ENCODE results near the gene PDCD6IP. TPM values are rescaled to one million over a fixed set of nuclear protein-coding genes. Genes with fewer than 3 reads are reported as not detected.

Gene PDCD6IP
- total and polyA plus RNA-seq, 2 experiments from 2014 or later: 60.5 to 103 TPM

GRCh38 chr3:33883538-33883950, 85.1 kb downstream of the PDCD6IP start:
- Histone ChIP-seq H3K4me3 (no peak overlapping the region), H3K4me1 (ENCODE audit: low read depth) (peaks cover 8% of the 10 kb centered on the region), H3K27ac (no peak overlapping the region), H3K9me3 (ENCODE audit: low read depth) (no peaks in the 10 kb centered on the region), H3K27me3 (no peaks in the 10 kb centered on the region), H3K36me3 (no peaks in the 10 kb centered on the region)
- TF ChIP-seq CTCF (IDR thresholded peaks at IDR 0.05; ENCODE audit: low read depth, low read length): peak; percentile 78
- DNase-seq (ENCODE audit: low read depth in 1 of 2, low spot score in 1 of 2): peak; percentile 51 to 69

- DNase-seq (ENCODE audit: low read depth in 1 of 2, low spot score in 1 of 2): peak; percentile 21 to 46
- H3K27ac ChIP-seq: no peak overlapping the region
- TF ChIP-seq CTCF (IDR thresholded peaks at IDR 0.05; ENCODE audit: low read depth, low read length): peak; percentile 33
- no peaks in the 10 kb centered on the region for H3K9me3 ChIP-seq (ENCODE audit: low read depth)
- H3K36me3 ChIP-seq: no peaks in the 10 kb centered on the region
- peaks cover 8% of the 10 kb centered on the region for H3K4me1 ChIP-seq (ENCODE audit: low read depth)
- no peak overlapping the region for H3K4me3 ChIP-seq
- no peaks in the 10 kb centered on the region for H3K27me3 ChIP-seq
Measured at GRCh38 chr3:33883951-33884561, 85.6 kb downstream of the PDCD6IP start.

- Histone ChIP-seq H3K27ac (no peak overlapping the region), H3K27me3 (no peaks in the 10 kb centered on the region), H3K4me1 (ENCODE audit: low read depth) (peaks cover 3% of the 10 kb centered on the region), H3K9me3 (ENCODE audit: low read depth) (no peaks in the 10 kb centered on the region), H3K36me3 (no peaks in the 10 kb centered on the region), H3K4me3 (no peak overlapping the region)
- TF ChIP-seq CTCF (IDR thresholded peaks at IDR 0.05; ENCODE audit: low read depth, low read length): no peak
- DNase-seq (ENCODE audit: low read depth in 1 of 2, low spot score in 1 of 2): no peak
Measured at GRCh38 chr3:33884701-33885100, 86.3 kb downstream of the PDCD6IP start.

GRCh38 chr3:33885496-33885895, 87.1 kb downstream of the PDCD6IP start:
- Histone ChIP-seq H3K27ac (no peak overlapping the region), H3K27me3 (no peaks in the 10 kb centered on the region), H3K9me3 (ENCODE audit: low read depth) (no peaks in the 10 kb centered on the region), H3K4me1 (ENCODE audit: low read depth) (no peaks in the 10 kb centered on the region), H3K4me3 (no peak overlapping the region), H3K36me3 (no peaks in the 10 kb centered on the region)
- no peak for DNase-seq (ENCODE audit: low read depth in 1 of 2, low spot score in 1 of 2)
- TF ChIP-seq CTCF (IDR thresholded peaks at IDR 0.05; ENCODE audit: low read depth, low read length): no peak

- Histone ChIP-seq H3K4me3 (no peak overlapping the region), H3K36me3 (no peaks in the 10 kb centered on the region), H3K27me3 (no peaks in the 10 kb centered on the region), H3K9me3 (ENCODE audit: low read depth) (no peaks in the 10 kb centered on the region), H3K4me1 (ENCODE audit: low read depth) (no peaks in the 10 kb centered on the region), H3K27ac (no peak overlapping the region)
- DNase-seq (ENCODE audit: low read depth in 1 of 2, low spot score in 1 of 2): no peak
- TF ChIP-seq CTCF (IDR thresholded peaks at IDR 0.05; ENCODE audit: low read depth, low read length): no peak
Measured at GRCh38 chr3:33886015-33886414, 87.6 kb downstream of the PDCD6IP start.
